22Rv1 (cell line): Measurements from ENCODE around the gene SP1.

Experiments used
- H3K27ac ChIP-seq: fragments of 450-650 bp; 2 replicates; pipeline ENCODE4 v1.5.1; 2017
- CTCF ChIP-seq: fragments of 450-650 bp; IDR thresholded peaks from 2 replicates; pipeline ENCODE4 v1.5.1; 2017; ENCODE audit warnings: mild to moderate bottlenecking
- ZFX ChIP-seq: fragments of 450-650 bp; IDR thresholded peaks from 2 replicates; pipeline ENCODE4 v1.6.1; 2017; ENCODE audit warnings: antibody characterized with exemption, borderline replicate concordance

SP1 gene

GRCh38 chr12:53443955-53444354 is 64.0 kb downstream of the SP1 start:
- no peak for TF ChIP-seq CTCF
- no peak for TF ChIP-seq ZFX
- H3K27ac ChIP-seq: peak overlapping the region; percentile 100

- H3K27ac ChIP-seq: peak overlapping the region; percentile 100
Measured at GRCh38 chr12:53444593-53445325, 64.8 kb downstream of the SP1 start.

GRCh38 chr12:53450936-53451335 is 71.0 kb downstream of the SP1 start:
- no peak for TF ChIP-seq ZFX
- no peak for TF ChIP-seq CTCF
- no peak overlapping the region; the same call in 1 of the 2 replicates for H3K27ac ChIP-seq

- peak within 1 kb of the TSS; percentile 84 for H3K27ac ChIP-seq
- no peak for TF ChIP-seq ZFX
- peak; percentile 99 for TF ChIP-seq CTCF
Measured at GRCh38 chr12:53451661-53452158, 71.7 kb downstream of the SP1 start, which contains the start of gene PCBP2. Gene PCBP2 (plus strand): TSS chr12:53452102. CDS start chr12:53454801, 2,699 bp downstream.

- TF ChIP-seq ZFX (peak; percentile 99), CTCF (peak; percentile 86)
- H3K27ac ChIP-seq: peak overlapping the region; percentile 84
Measured at GRCh38 chr12:53452159-53453077, 72.4 kb downstream of the SP1 start.

GRCh38 chr12:53453953-53454640 is 74.1 kb downstream of the SP1 start:
- peak overlapping the region; percentile 84; the same call in 1 of the 2 replicates for H3K27ac ChIP-seq
- TF ChIP-seq CTCF (no peak), ZFX (no peak)

- H3K27ac ChIP-seq: no peak overlapping the region
- TF ChIP-seq CTCF (no peak), ZFX (no peak)
Measured at GRCh38 chr12:53454707-53455106, 74.7 kb downstream of the SP1 start.
